ENCODE measurements around the gene GOLGA6L1.
"Not testable (repeated sequence)": the region's sequence is repeated elsewhere in the genome, so short reads cannot be mapped to it uniquely, and the experiment has no call there.

The GOLGA6L1 gene, protein sequence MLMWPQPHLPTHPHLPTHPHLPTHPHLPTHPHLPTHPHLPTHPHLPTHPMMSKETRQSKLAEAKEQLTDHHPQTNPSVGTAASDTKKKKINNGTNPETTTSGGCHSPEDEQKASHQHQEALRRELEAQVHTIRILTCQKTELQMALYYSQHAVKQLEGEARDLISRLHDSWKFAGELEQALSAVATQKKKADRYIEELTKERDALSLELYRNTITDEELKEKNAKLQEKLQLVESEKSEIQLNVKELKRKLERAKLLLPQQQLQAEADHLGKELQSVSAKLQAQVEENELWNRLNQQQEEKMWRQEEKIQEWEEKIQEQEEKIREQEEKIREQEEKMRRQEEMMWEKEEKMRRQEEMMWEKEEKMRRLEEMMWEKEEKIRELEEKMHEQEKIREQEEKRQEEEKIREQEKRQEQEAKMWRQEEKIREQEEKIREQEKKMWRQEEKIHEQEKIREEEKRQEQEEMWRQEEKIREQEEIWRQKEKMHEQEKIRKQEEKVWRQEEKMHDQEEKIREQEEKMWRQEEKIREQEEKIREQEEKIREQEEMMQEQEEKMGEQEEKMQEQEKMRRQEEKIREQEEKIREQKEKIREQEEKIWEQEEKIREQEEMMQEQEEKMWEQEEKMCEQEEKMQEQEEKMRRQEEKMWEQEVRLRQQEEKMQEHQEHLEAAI

GRCh38 chr15:23136722-23137121 lies at the start of gene GOLGA6L1:
GOLGA6L1 (minus strand) TSS chr15:23136822; CDS start chr15:23136731, 91 bp downstream.
- not testable (repeated sequence) for DNase-seq

GRCh38 chr15:23181201-23181600 lies 44.6 kb upstream of the GOLGA6L1 start:
- DNase-seq: not testable (repeated sequence)

GRCh38 chr15:23180547-23180927 lies 43.9 kb upstream of the GOLGA6L1 start:
- not testable (repeated sequence) for DNase-seq

- not testable (repeated sequence) for DNase-seq
Measured at GRCh38 chr15:23179768-23180546, 43.3 kb upstream of the GOLGA6L1 start.

- DNase-seq: not testable (repeated sequence)
Measured at GRCh38 chr15:23176683-23177082, 40.1 kb upstream of the GOLGA6L1 start.

- not testable (repeated sequence) for DNase-seq
Measured at GRCh38 chr15:23175606-23176005, 39.0 kb upstream of the GOLGA6L1 start.

DNA sequence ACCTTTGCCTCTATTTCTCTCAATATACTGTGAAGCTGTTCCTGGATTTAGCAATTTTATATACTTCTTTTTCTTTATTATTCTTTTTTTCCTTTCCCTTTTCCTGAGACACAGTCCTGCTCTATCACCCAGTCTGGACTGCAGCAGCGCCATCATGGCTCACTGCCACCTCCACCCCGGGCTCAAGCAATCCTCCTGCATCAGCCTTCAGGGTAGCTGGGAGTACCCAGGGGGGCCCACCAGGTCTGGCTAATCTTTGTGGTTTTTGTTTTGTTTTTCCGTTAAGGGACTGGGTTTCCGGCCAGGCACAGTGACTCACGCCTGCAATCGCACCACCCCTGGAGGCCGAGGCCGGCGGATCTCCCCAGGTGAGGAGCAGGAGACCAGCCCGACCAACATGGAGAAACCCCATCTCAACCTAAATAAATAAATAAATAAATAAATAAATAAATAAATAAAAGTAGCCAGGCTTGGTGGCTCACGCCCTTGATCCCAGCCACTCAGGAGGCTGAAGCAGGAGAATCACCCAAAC lies 38.1 kb upstream of the GOLGA6L1 start:
- not testable (repeated sequence) for DNase-seq

GRCh38 chr15:23132787-23133186 lies 3.8 kb downstream of the GOLGA6L1 start:
- not testable (repeated sequence) for DNase-seq

DNA sequence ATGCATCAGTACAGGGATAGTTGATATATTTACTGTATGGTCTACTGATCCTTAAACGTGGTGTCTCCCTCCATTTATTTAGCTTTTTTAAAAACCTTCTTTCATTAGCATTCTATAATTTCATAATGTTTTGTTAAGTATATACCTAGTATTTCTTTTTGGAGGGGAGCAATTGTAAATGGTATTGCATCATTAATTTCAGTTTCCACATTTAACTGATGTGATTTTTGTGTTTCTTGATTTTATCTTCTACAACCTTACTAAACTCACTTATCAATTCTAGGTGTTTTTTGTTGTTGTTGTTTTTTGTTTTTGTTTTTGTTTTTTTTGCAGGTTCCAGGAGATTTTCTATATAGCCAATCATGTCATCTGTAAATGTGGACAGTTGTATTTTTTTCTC lies 18.4 kb downstream of the GOLGA6L1 start:
- DNase-seq: no peak

DNA sequence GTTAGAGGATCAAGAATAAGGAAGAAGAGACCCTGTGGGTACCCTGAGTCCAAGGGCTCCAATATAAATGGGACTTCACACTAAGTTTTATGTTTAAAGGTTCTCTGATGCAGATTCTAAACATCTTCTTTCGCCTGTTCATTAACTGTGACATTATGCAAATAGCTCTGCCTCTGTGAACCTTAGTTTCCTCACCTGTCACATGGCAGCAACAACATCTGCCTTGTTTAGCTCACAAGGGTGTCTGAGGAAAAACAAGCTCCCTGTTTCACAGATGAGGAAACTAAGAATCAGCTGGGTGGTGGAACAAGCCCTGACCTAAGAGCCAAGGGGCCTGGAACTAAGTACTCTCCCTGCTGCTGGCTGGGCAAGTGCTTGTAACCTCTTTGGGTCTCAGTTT lies 40.8 kb downstream of the GOLGA6L1 start:
- DNase-seq: no peak

GRCh38 chr15:23083115-23083514 lies 53.5 kb downstream of the GOLGA6L1 start:
- no peak for DNase-seq

DNA sequence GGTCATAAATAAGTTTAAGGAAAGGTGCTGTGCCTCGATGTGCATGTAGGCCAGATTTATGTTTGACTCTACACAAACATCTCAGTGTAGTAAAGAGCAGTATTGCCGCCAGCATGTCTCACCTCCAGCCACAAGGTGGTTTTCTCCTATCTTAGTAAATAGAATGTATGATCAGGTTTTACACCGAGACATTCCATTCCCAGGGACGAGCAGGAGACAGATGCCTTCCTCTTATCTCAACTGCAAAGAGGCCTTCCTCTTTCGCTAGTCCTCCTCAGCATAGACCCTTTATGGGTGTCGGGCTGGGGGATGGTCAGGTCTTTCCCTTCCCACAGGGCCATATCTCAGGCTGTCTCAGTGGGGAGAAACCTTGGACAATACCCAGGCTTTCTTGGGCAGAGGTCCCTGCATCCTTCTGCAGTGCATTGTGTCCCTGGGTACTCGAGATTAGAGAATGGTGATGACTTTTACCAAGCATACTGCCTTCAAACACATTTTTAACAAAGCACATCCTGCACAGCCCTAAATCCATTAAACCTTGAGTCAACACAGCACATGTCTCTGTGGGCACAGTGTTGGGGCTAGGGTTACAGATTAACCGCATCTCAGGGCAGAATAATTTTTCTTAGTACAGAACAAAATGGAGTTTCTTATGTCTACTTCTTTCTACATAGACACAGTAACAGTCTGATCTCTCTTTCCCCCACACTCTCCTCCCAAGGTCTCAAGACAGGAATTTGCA lies 54.5 kb downstream of the GOLGA6L1 start:
- not testable (repeated sequence) for DNase-seq

DNA sequence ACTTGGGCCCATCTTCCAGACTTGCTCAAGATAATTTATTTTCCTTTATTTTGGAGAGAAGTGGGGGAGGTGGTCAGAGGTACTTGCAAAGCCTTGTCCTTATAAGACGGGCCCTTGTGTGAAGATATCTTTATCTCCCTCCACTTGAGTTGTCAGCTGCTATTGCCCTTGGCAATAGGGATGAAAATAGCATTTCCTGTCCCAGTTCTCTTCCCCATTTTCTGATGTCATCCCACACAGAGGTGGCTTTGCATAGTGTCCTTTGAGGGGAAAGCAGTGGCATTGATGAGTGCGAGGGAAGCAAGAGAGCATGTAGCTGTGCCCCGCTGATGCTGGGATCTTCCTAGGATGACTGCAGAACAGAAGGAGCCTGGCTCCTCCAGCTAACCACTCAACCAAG lies 55.4 kb downstream of the GOLGA6L1 start:
- DNase-seq: no peak

GRCh38 chr15:23079766-23080165 lies 56.9 kb downstream of the GOLGA6L1 start:
- DNase-seq: no peak

All from activated CD8-positive, alpha-beta memory T cell treated with anti-CD3 and anti-CD28 coated beads, Interleukin-2, amount 50 U/mL, for 4 hours (primary cell).